Measurements from ENCODE around the gene NF1. TPM values are rescaled to one million over a fixed set of nuclear protein-coding genes. Genes with fewer than 3 reads are reported as not detected.
"Not testable (repeated sequence)": the region's sequence is repeated elsewhere in the genome, so short reads cannot be mapped to it uniquely, and the experiment has no call there.

NF1 gene
- total RNA-seq, 1 donor from 2014 or later = 38.9 TPM

DNA sequence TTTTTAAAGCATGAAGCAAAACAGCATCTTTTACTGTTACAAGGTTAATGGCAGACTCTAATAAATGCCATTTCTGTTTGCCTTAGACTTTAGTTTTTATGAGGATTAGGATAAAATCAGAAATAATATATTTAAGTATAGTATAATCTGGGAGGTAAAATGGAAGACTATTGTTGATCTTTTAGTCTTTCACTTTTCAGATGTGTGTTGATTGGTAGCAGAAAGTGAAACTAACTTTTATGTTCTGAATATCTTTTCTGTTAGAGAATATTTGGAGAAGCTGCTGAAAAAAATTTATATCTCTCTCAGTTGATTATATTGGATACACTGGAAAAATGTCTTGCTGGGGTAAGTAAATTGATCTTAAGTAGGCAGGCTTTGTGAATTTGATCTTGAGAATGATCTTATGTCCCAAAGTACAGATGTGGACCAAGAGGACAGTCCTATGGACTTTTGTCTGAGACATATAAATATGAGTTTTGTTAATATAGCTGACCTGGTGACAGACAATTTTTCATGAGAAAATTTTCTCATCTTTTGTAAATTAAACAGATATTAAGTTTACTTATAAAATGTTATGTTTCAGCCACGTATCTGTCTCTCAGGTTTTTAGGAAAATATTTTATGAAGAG lies 64.1 kb downstream of the NF1 start:
- intact Hi-C loops (cut with DNase I) = no loop called here
- DNase-seq = no peak
- no peak for ATAC-seq (ENCODE audit: poor library complexity)

DNA sequence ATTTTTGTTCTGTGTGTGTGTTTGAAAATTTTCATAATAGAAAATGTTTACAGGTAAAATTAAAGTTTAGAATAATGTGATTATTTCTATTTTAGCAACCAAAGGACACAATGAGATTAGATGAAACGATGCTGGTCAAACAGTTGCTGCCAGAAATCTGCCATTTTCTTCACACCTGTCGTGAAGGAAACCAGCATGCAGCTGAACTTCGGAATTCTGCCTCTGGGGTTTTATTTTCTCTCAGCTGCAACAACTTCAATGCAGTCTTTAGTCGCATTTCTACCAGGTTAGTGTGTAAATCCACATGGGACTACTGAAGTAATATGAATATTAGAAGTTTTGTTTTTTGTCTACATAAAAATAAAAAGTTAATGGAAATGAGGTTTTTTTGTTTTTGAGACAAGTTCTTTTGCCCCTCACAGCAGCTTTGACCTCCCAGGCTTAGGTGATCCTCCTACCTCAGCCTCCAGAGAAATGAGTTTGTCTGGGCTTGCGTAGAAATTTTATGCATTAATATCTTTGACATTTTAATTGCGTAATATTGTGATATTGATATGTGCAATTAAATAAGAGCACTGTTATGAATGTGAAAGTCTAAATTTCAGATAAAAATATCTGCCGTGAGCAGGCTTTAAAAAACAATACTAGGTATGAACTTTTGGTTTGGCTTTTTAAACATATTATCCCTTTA lies 68.5 kb downstream of the NF1 start:
- DNase-seq (no peak), ATAC-seq (ENCODE audit: poor library complexity) (no peak)
- intact Hi-C loops (cut with DNase I) = no loop called here

DNA sequence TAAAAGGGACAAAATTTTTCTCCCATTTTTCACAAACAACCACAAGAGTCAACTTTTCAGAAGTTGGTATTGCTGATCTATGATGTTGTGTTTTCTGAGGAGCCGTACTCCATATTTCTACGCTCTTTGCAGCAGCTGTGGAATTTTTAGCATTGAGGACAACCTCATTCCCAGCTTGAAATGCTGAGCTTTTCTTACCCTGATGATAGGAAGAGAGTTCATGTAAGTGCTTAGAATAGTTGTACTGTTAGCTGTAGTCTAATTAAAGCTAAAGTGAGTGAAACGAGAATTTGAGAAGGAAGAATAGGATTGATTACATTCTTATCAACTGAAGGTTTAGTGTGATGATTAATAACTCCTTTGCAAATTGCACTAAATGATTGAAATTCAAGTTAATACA lies 72.3 kb downstream of the NF1 start:
- DNase-seq (no peak), ATAC-seq (ENCODE audit: poor library complexity) (peak; percentile 87)
- intact Hi-C loops (cut with DNase I) = no loop called here

DNA sequence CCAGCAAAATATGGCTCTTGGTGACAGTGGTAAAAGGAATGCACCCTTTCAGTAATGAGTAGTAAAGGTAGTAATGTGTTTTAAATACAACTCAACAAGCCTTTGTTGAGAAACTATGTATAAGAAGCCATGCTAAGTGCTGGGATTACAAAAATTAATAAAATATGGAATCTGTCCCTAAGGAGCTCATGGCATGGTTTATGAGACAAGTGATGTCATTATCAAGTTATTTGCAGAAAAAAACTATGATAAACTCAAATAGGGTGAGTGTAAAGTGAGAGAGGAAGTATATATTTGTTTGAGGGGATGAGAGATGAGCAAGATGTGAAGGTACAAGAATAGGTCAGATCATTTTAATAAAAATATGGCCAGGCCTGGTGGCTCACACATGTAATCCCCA lies 76.9 kb downstream of the NF1 start:
- ATAC-seq (ENCODE audit: poor library complexity) = no peak
- no peak for DNase-seq
- intact Hi-C loops (cut with DNase I) = no loop called here

DNA sequence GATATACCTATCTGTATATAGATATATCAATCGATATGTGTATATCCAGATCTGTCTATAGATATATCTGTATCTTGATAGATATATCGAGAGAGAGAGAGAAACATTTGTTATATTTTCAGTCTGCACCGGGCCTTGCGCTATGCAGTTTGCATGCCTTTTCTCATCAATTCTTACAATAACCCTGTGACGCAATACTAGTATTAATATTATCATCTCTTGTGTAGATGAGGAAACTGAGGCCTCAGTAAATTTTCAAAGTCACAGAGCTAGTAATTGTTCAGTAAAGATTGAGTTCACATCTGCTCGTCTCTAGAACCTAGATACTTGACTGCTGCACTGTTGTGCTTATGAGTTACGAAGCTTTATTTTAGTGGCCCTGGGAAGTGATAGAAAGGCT lies 77.6 kb downstream of the NF1 start:
- ATAC-seq (ENCODE audit: poor library complexity) (no peak), DNase-seq (no peak)
- intact Hi-C loops (cut with DNase I) = no loop called here

DNA sequence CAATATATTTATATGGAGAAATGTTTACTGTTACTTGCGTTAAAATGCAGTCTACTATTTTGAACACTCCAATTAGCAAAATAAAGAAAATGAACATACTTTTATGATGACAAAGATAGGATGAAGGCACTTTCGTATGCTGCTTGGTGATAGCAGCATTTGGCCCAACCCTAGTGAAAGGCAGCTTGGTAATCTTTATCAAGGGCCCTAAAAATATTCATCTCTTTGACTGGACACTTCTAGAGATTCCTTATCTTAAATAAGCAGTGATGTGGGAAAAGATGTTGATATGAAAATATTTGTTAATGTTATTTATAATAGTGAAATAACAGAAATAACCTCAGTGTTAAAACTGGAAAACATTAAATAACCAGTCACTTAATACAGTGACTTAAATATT lies 79.4 kb downstream of the NF1 start:
- no peak for DNase-seq
- intact Hi-C loops (cut with DNase I) = no loop called here
- ATAC-seq (ENCODE audit: poor library complexity) = no peak

DNA sequence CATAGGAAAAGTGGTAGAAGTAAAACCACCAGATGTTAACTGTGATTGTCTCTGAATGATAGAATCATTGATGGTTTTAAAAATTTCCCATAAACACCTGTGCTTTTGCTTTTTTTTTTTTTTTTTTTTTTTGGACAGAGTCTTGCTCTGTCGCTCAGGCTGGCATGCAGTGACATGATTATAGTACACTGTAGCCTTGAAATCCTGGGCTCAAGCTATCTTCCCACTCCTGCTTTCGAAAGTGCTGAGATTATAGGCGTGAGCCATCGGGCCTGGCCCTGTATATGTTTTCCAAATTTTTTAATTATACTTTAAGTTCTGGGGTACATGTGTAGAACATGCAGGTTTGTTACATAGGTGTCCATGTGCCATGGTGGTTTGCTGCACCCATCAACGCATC lies 80.5 kb downstream of the NF1 start:
- DNase-seq = no peak
- no peak for ATAC-seq (ENCODE audit: poor library complexity)

DNA sequence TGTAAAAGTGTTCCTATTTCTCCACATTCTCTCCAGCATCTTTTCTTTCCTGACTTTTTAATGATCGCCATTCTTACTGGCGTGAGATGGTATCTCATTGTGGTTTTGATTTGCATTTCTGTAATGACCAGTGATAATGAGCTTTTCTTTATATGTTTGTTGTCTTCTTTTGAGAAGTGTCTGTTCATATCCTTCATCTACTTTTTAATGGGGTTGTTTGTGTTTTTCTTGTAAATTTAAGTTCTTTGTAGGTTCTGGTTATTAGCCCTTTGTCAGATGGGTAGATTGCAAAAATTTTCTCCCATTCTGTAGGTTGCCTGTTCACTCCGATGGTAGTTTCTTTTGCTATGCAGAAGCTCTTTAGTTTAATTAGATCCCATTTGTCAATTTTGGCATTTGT lies 81.4 kb downstream of the NF1 start:
- DNase-seq; ATAC-seq (ENCODE audit: poor library complexity); intact Hi-C loops (cut with DNase I): not testable (repeated sequence)

More for the DNA sequence above, 80.5 kb downstream of the NF1 start:
- intact Hi-C loops (cut with DNase I) = no loop called here

DNA sequence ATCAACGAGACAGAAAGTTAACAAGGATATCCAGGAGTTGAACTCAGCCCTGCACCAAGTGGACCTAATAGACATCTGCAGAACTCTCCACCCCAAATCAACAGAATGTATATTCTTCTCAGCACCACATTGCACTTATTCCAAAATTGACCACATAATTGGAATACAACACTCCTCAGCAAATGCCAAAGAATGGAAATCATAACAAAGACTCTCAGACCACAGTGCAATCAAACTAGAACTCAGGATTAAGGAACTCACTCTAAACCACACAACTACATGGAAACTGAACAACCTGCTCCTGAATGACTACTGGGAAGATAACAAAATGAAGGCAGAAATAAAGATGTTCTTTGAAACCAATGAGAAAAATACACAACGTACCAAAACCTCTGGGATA lies 84.2 kb downstream of the NF1 start:
- ATAC-seq (ENCODE audit: poor library complexity); intact Hi-C loops (cut with DNase I); DNase-seq: not testable (repeated sequence)

DNA sequence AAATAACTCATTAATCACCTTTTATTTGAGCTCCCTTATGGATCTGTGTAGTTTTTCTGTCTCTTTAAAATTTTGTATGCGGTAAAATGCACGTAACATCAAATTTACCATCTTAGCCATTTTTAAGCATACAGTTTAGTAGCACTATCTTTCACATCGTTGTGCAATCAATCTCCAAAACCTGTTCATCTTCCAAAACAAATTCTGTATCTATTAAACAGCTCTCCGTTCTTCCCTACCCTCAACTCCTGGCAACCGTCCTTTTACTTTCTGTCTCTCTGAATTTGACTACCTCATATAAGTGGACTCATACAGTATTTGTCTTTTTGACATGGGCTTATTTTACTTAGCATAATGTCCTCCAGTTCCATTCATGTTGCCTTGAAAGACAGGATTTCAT lies 100.5 kb downstream of the NF1 start:
- intact Hi-C loops (cut with DNase I) = no loop called here
- no peak for DNase-seq
- no peak for ATAC-seq (ENCODE audit: poor library complexity)

DNA sequence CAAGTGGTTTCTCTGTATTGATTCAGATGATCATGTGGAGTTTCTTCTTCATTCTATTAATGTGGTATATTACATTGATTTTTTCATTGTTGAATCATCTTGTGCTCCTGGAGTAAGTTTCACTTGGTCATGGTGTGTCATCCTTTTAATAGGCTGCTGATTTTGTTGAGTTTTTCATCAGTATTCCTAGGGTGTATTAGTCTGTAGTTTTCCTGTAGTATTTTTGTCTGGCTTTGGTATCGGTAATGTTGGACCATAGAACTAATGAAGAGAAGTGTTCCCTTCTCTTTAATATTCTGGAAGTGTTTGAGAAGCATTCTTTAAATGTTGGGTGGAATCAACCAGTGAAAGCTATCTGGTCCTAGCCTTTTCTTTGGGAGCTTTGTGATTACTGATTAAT lies 103.2 kb downstream of the NF1 start:
- DNase-seq (no peak), ATAC-seq (ENCODE audit: poor library complexity) (no peak)
- intact Hi-C loops (cut with DNase I) = no loop called here

DNA sequence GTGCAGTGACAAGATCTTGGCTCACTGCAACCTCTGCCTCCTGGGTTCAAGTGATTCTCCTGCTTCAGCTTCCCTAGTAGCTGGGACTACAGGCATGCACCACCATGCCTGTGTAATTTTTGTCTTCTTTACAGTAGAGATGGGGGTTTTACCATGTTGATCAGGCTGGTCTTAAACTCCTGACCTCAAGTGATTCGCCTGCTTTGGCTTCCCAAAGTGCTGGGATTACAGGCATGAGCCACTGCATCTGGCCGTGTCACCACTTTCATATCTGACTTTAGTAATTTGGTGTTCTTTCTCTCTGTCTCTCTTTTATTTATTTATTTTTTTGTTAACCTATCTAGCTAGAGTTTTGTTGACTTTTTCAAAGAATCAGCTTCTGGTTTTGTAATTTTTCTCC lies 103.9 kb downstream of the NF1 start:
- ATAC-seq (ENCODE audit: poor library complexity); intact Hi-C loops (cut with DNase I); DNase-seq: not testable (repeated sequence)

DNA sequence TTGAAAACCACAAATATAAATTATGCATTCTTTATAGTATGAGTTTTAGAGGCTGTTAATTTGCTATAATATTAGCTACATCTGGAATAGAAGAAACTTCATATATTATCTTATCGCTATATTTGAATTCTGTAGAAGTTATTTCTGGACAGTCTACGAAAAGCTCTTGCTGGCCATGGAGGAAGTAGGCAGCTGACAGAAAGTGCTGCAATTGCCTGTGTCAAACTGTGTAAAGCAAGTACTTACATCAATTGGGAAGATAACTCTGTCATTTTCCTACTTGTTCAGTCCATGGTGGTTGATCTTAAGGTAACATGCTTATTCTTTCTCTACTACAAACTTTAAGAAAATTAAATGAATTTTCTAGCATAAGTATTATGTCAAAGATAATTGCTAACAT lies 105.5 kb downstream of the NF1 start:
- intact Hi-C loops (cut with DNase I) = no loop called here
- DNase-seq = no peak
- ATAC-seq (ENCODE audit: poor library complexity) = peak; percentile 51

DNA sequence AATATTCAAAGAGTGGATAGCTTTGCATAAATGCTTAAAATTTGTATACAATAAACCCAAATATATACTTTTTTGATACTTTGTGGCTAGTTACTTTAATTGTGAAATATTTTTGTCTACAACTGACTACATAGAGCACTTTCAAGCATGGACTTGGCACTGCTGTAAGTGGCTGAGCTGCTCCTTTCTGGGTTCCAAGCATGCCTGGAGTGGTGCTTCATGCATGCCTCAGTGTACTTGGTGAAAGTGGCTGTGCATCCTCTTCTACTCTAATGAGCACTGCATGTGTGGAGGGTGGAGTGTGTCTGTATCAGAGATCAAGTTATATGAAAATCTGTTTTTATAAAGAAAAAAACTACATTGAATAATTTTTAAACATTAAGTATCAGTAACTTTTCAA lies 108.2 kb downstream of the NF1 start:
- intact Hi-C loops (cut with DNase I) = no loop called here
- DNase-seq = no peak
- ATAC-seq (ENCODE audit: poor library complexity) = peak; percentile 27

DNA sequence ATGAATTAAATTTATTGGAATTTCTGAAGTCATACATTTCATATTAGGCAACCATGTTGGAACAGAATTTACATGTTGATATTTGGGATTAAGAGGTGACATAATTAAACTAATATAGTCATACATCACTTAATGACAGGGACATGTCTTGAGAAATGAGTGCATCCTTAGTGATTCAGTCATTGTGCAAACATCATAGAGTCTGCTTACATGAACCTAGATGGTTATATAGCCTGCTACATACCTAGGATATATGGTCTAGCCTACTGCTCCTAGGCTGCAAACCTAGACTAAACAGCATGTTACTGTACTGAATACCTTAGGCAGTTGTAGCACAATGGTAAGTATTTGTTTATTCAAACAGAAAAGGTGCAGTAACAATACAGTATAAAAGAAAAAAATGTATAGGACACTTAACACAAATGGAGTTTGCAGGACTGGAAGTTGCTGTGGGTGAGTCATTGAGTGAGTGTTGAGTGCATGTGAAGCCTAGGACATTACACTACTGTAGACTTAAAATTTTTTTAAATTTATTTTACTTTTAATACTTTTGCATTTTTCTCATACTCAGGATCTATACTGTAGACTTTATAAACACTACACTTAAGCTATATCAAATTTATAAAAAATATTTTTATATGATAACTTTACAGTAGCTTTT lies 116.7 kb downstream of the NF1 start:
- DNase-seq = no peak
- no peak for ATAC-seq (ENCODE audit: poor library complexity)
- intact Hi-C loops (cut with DNase I) = no loop called here

DNA sequence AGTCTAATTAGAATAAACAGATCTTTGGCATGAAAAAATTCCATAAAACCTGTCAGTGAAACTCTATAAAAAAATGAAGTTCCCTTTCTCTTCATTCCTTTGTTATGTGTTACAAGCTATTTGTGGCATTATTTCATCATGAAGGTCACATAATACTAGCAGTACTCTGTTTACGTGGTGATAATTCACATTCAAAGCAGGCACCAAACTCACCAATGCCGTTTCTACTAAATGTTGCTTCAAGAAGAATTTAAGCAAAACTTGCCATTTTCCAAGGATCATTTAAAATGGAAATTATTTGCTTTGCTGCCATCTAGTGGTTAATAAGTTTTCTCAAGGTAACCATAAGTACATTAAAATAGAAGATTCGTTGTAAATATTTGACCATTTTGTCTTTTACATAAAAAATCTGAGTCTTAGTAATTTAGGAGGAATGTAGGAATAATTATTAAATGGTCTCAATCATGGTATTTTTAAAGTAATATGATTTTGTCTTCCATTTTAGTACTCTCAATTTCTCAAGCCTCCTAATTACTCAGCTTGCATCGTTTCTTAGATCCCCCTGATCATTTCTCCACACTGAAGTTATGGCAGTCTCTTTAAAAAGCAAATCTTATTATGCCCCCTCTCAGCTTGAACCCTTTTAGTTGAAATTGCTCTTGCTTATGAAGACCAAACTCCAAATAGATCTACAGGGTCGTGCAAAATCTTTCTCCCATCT lies 121.4 kb downstream of the NF1 start:
- DNase-seq = no peak
- intact Hi-C loops (cut with DNase I) = no loop called here
- no peak for ATAC-seq (ENCODE audit: poor library complexity)

DNA sequence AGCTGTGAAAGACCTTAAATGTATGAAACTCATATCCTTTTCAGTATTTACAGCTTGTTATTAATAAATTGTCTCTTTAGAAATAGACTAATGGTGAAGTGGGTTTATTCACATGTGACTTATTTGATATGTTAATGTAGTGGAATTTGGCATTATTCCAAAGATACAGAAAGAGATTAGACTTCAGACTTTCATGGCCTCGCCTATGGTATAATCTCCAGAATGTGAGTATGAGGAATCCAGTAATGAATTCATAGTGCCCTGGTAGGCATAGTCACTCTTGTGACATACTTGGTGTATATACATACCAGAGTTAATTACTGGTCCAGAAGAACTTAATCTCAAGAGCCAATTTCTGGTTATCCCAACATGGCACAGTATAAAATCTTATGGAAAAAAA lies 129.6 kb downstream of the NF1 start:
- DNase-seq (no peak), ATAC-seq (ENCODE audit: poor library complexity) (no peak)
- intact Hi-C loops (cut with DNase I) = no loop called here

DNA sequence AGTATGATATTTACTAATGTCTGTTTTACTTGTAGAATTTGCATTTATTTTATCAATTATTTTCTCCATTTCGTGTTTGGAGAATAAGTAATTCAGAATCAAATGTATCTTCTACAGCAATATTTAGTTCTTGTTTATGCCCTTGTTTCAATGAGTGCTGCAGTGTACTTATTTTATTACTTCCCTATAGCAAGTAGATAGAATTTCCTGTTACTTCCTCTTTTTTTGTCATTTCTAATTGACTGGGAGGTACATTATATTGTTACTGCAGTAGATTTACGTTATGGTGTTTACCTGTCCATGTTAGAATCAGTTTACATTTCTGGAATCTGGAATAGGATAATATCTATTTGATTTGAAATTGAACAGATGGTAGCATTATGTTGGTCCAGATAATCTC lies 131.1 kb downstream of the NF1 start:
- intact Hi-C loops (cut with DNase I) = no loop called here
- DNase-seq = no peak
- ATAC-seq (ENCODE audit: poor library complexity) = no peak

DNA sequence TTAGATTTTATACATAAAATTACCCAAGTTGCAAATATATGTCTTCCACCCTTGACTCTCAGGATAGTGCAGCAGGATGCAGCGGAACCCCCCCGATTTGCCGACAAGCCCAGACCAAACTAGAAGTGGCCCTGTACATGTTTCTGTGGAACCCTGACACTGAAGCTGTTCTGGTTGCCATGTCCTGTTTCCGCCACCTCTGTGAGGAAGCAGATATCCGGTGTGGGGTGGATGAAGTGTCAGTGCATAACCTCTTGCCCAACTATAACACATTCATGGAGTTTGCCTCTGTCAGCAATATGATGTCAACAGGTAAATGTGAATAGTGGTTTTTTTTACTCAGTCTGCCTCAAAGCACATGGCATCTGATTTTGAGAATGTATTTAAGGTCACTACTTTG lies 131.6 kb downstream of the NF1 start:
- DNase-seq (no peak), ATAC-seq (ENCODE audit: poor library complexity) (no peak)

DNA sequence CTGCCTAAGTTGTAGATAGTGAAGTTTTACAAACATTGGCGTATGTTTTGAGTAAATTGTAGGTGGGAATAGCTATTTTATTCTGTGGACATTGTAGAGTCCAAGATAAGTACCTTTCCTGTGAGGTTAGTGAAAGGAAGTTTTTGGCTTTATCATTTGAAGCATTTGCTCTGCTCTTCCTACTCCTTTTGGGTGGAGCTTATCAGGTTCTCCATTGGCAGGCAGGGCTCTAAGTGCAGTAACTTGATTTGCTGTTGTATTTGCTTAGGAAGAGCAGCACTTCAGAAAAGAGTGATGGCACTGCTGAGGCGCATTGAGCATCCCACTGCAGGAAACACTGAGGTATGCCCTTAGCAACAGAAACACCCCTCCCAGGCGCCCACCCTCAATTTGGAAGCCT lies 132.2 kb downstream of the NF1 start:
- intact Hi-C loops (cut with DNase I) = no loop called here
- no peak for ATAC-seq (ENCODE audit: poor library complexity)
- DNase-seq = no peak

More for the DNA sequence above, 131.6 kb downstream of the NF1 start:
- intact Hi-C loops (cut with DNase I) = no loop called here
